GM19463 (cell line): ENCODE measurements around the gene ELF1.
"Not testable (repeated sequence)": the region's sequence is repeated elsewhere in the genome, so short reads cannot be mapped to it uniquely, and the experiment has no call there.

Experiments
- ATAC-seq: cut with Tn5 transposase; IDR thresholded peaks from one replicate; pipeline ENCODE4 v1.9.1; 2021; ENCODE audit warnings: mild to moderate bottlenecking, moderate library complexity; ENCODE audit not compliant: unreplicated experiment

The ELF1 gene

GRCh38 chr13:40900568-40900967 lies 118.5 kb downstream of the ELF1 start:
- not testable (repeated sequence) for ATAC-seq

- ATAC-seq, result no peak
Measured at GRCh38 chr13:40897053-40897452, 122.1 kb downstream of the ELF1 start.

- ATAC-seq, result no peak
Measured at GRCh38 chr13:40895227-40896184, 123.6 kb downstream of the ELF1 start.

GRCh38 chr13:40893573-40893972 lies 125.5 kb downstream of the ELF1 start:
- ATAC-seq, result not testable (repeated sequence)

- ATAC-seq, result no peak
Measured at GRCh38 chr13:40886017-40886416, 133.1 kb downstream of the ELF1 start.

GRCh38 chr13:40884175-40884574 lies 134.9 kb downstream of the ELF1 start:
- not testable (repeated sequence) for ATAC-seq
